Mesendoderm (in vitro differentiated cells): ENCODE data around the gene RAB33A.

Source experiments
- DNase-seq: peaks from one replicate; pipeline ENCODE4 v3.0.0; 2013
- H2AK5ac ChIP-seq: 2 replicates; pipeline ENCODE4 v1.6.1; 2013; ENCODE audit warnings: low read length, inconsistent platforms
- H2BK120ac ChIP-seq: 2 replicates; pipeline ENCODE4 v1.6.1; 2013; ENCODE audit warnings: low read depth, mild to moderate bottlenecking, low read length, moderate library complexity, mixed read lengths
- H2BK15ac ChIP-seq: replicated peaks from 2 replicates; pipeline ENCODE4 v1.6.1; 2013; ENCODE audit warnings: low read depth, mild to moderate bottlenecking, moderate library complexity
- H2BK5ac ChIP-seq: 2 replicates; pipeline ENCODE4 v1.6.1; 2013; ENCODE audit warnings: low read length, inconsistent platforms
- H3K18ac ChIP-seq: 2 replicates; pipeline ENCODE4 v1.6.1; 2013; ENCODE audit warnings: mild to moderate bottlenecking, low read length, mixed read lengths
- H3K23ac ChIP-seq: one replicate; pipeline ENCODE4 v1.6.1; 2013; ENCODE audit warnings: low read length
- H3K27ac ChIP-seq: 2 replicates; pipeline ENCODE4 v1.5.1; 2013; ENCODE audit warnings: low read depth, mild to moderate bottlenecking, inconsistent platforms, low read length, moderate library complexity
- H3K27me3 ChIP-seq: 2 replicates; pipeline ENCODE4 v1.6.1; 2013; ENCODE audit warnings: low read length, control low read depth, mild to moderate bottlenecking, inconsistent platforms; ENCODE audit not compliant: insufficient read depth, poor library complexity
- H3K36me3 ChIP-seq: 2 replicates; pipeline ENCODE4 v1.6.1; 2013; ENCODE audit warnings: low read length, inconsistent platforms; ENCODE audit not compliant: control insufficient read depth, insufficient read depth
- H3K4ac ChIP-seq: one replicate; pipeline ENCODE4 v1.6.1; 2013; ENCODE audit warnings: low read depth, mild to moderate bottlenecking, low read length, moderate library complexity
- H3K4me1 ChIP-seq: 2 replicates; pipeline ENCODE4 v1.6.1; 2013; ENCODE audit warnings: low read depth, low read length, inconsistent platforms; ENCODE audit not compliant: control insufficient read depth
- H3K4me2 ChIP-seq: 2 replicates; pipeline ENCODE4 v1.6.1; 2013; ENCODE audit warnings: low read length
- H3K4me3 ChIP-seq: 2 replicates; pipeline ENCODE4 v1.5.1; 2013; ENCODE audit warnings: mild to moderate bottlenecking, low read length
- H3K56ac ChIP-seq: one replicate; pipeline ENCODE4 v1.6.1; 2013; ENCODE audit warnings: low read length
- H3K79me1 ChIP-seq: 2 replicates; pipeline ENCODE4 v1.6.1; 2013; ENCODE audit warnings: low read length, inconsistent platforms
- H3K79me2 ChIP-seq: 2 replicates; pipeline ENCODE4 v1.6.1; 2013; ENCODE audit warnings: mild to moderate bottlenecking, low read length; ENCODE audit not compliant: control insufficient read depth, insufficient read depth
- H3K9ac ChIP-seq: 2 replicates; pipeline ENCODE4 v1.6.1; 2013; ENCODE audit warnings: low read length, inconsistent platforms
- H4K5ac ChIP-seq: one replicate; pipeline ENCODE4 v1.6.1; 2013; ENCODE audit warnings: low read length
- H4K8ac ChIP-seq: one replicate; pipeline ENCODE4 v1.6.1; 2013; ENCODE audit warnings: low read depth, mild to moderate bottlenecking, control low read depth, low read length, moderate library complexity
- WGBS: extraction: QIAGEN DNeasy Blood & Tissue Kit; methylation state at CpG from one replicate; pipeline ENCODE4 v1.1.7; 2013; ENCODE audit warnings: low lambda C conversion rate, missing lambda C conversion rate; ENCODE audit not compliant: insufficient coverage; ENCODE audit errors: extremely low coverage; 5-methylcytosine and 5-hydroxymethylcytosine counted together

The RAB33A gene

GRCh38 chrX:130173190-130173895, 1.6 kb downstream of the RAB33A start:
- Histone ChIP-seq H3K27ac (no peak overlapping the region), H4K8ac (no peak overlapping the region), H2BK15ac (no peak overlapping the region), H4K5ac (no peak overlapping the region), H3K4me1 (no peaks in the 10 kb centered on the region), H3K9ac (no peak overlapping the region), H3K79me1 (no peaks in the 10 kb centered on the region), H2BK120ac (no peak overlapping the region), H3K4ac (no peak overlapping the region), H3K27me3 (peaks cover 2% of the 10 kb centered on the region), H2AK5ac (no peak overlapping the region), H3K23ac (no peak overlapping the region), H2BK5ac (no peak overlapping the region), H3K36me3 (no peaks in the 10 kb centered on the region), H3K4me3 (no peak overlapping the region), H3K79me2 (no peaks in the 10 kb centered on the region), H3K56ac (no peak overlapping the region), H3K4me2 (no peak overlapping the region), H3K18ac (no peak overlapping the region)
- no CpG with 5 or more reads among the region's 7 CpGs for WGBS
- DNase-seq = no peak

GRCh38 chrX:130174045-130174704, 2.4 kb downstream of the RAB33A start:
- Histone ChIP-seq H3K4ac (no peak overlapping the region), H4K5ac (no peak overlapping the region), H2AK5ac (no peak overlapping the region), H2BK5ac (no peak overlapping the region), H3K36me3 (no peaks in the 10 kb centered on the region), H3K18ac (no peak overlapping the region), H4K8ac (no peak overlapping the region), H3K79me1 (no peaks in the 10 kb centered on the region), H2BK120ac (no peak overlapping the region), H3K27ac (no peak overlapping the region), H3K56ac (no peak overlapping the region), H2BK15ac (no peak overlapping the region), H3K27me3 (peaks cover 2% of the 10 kb centered on the region), H3K4me3 (no peak overlapping the region), H3K79me2 (no peaks in the 10 kb centered on the region), H3K4me2 (no peak overlapping the region), H3K4me1 (no peaks in the 10 kb centered on the region), H3K9ac (no peak overlapping the region), H3K23ac (no peak overlapping the region)
- WGBS = no CpG with 5 or more reads among the region's 10 CpGs
- DNase-seq = no peak

GRCh38 chrX:130174937-130175336, 3.2 kb downstream of the RAB33A start:
- H2AK5ac ChIP-seq = no peak overlapping the region

GRCh38 chrX:130176354-130176776, 4.6 kb downstream of the RAB33A start:
- no peak overlapping the region for H4K8ac ChIP-seq
- H3K79me2 ChIP-seq = no peaks in the 10 kb centered on the region
- H3K23ac ChIP-seq = no peak overlapping the region
- H2BK15ac ChIP-seq = no peak overlapping the region
- H3K4me3 ChIP-seq = no peak overlapping the region
- no peak overlapping the region for H2BK120ac ChIP-seq
- H3K4ac ChIP-seq = no peak overlapping the region
- DNase-seq = no peak
- H3K18ac ChIP-seq = no peak overlapping the region
- no peak overlapping the region for H2AK5ac ChIP-seq
- no peak overlapping the region for H3K4me2 ChIP-seq
- no peaks in the 10 kb centered on the region for H3K79me1 ChIP-seq
- H4K5ac ChIP-seq = no peak overlapping the region
- no peaks in the 10 kb centered on the region for H3K36me3 ChIP-seq
- H2BK5ac ChIP-seq = no peak overlapping the region
- H3K9ac ChIP-seq = no peak overlapping the region
- no peak overlapping the region for H3K56ac ChIP-seq
- peaks cover 2% of the 10 kb centered on the region for H3K27me3 ChIP-seq
- no peak overlapping the region for H3K27ac ChIP-seq
- no peaks in the 10 kb centered on the region for H3K4me1 ChIP-seq

More at GRCh38 chrX:130174937-130175336, 3.2 kb downstream of the RAB33A start:
- Histone ChIP-seq H3K56ac (no peak overlapping the region), H3K4me1 (no peaks in the 10 kb centered on the region), H4K8ac (no peak overlapping the region), H3K18ac (no peak overlapping the region), H3K79me1 (no peaks in the 10 kb centered on the region), H3K4me2 (no peak overlapping the region), H3K27ac (no peak overlapping the region), H2BK120ac (no peak overlapping the region), H3K36me3 (no peaks in the 10 kb centered on the region), H2BK15ac (no peak overlapping the region), H3K23ac (no peak overlapping the region), H3K4me3 (no peak overlapping the region), H3K79me2 (no peaks in the 10 kb centered on the region), H3K9ac (no peak overlapping the region), H4K5ac (no peak overlapping the region), H3K27me3 (peaks cover 2% of the 10 kb centered on the region), H3K4ac (no peak overlapping the region), H2BK5ac (no peak overlapping the region)
- no peak for DNase-seq
- no CpG with 5 or more reads among the region's 2 CpGs for WGBS

GRCh38 chrX:130176942-130177341, 5.2 kb downstream of the RAB33A start:
- no peak overlapping the region for H2BK120ac ChIP-seq
- H3K9ac ChIP-seq = no peak overlapping the region
- no peak overlapping the region for H3K27ac ChIP-seq
- no peak overlapping the region for H4K8ac ChIP-seq
- H3K79me1 ChIP-seq = no peaks in the 10 kb centered on the region
- no peak overlapping the region for H3K4me2 ChIP-seq
- H2AK5ac ChIP-seq = no peak overlapping the region
- no peaks in the 10 kb centered on the region for H3K36me3 ChIP-seq
- H3K23ac ChIP-seq = no peak overlapping the region
- WGBS = no CpG with 5 or more reads among the region's 4 CpGs
- no peak overlapping the region for H4K5ac ChIP-seq
- no peaks in the 10 kb centered on the region for H3K79me2 ChIP-seq
- no peak overlapping the region for H3K4ac ChIP-seq
- no peak overlapping the region for H3K4me3 ChIP-seq
- DNase-seq = no peak
- no peak overlapping the region for H3K18ac ChIP-seq
- no peaks in the 10 kb centered on the region for H3K27me3 ChIP-seq
- no peak overlapping the region for H3K56ac ChIP-seq
- no peak overlapping the region for H2BK15ac ChIP-seq
- H3K4me1 ChIP-seq = no peaks in the 10 kb centered on the region
- no peak overlapping the region for H2BK5ac ChIP-seq
